Caco-2 (cell line): ENCODE data around the gene ASF1B. TPM values are rescaled to one million over a fixed set of nuclear protein-coding genes. Genes with fewer than 3 reads are reported as not detected.

Experiments
- BruUV-seq: library from RNA; stranded (reverse); fragments of 400-500 nt; replicated peaks from 2 replicates; lab custom pipeline; 2021; lab: Mats Ljungman, UMichigan
- CTCF ChIA-PET: fragments of 300-600 bp; sonication (Branson Sonifier 250); formaldehyde crosslinking; loops from one replicate; lab custom pipeline; 2022; ENCODE audit warnings: antibody characterized with exemption; lab: Charles Lee
- POLR2A ChIA-PET: fragments of 300-600 bp; sonication (Branson Sonifier 250); formaldehyde crosslinking; loops from one replicate; lab custom pipeline; 2022; ENCODE audit warnings: antibody characterized with exemption; lab: Charles Lee
- DNase-seq, 2 experiments: peaks; one replicate each; pipeline versions ENCODE4 v3.0.0 to v3.0.0-alpha.2; 2020 to 2022
- H3K27me3 ChIP-seq: replicated peaks from 2 replicates; pipeline ENCODE4 v1.6.0; 2011; ENCODE audit warnings: low read length; ENCODE audit not compliant: control insufficient read depth, insufficient read depth
- H3K36me3 ChIP-seq: 2 replicates; pipeline ENCODE4 v1.5.1; 2011; ENCODE audit warnings: low read length; ENCODE audit not compliant: control insufficient read depth, insufficient read depth
- H3K4me1 ChIP-seq: fragments of 250-450 bp; sonication (Bioruptor Pico); 2 replicates; pipeline ENCODE4 v1.5.1; 2020; ENCODE audit warnings: mild to moderate bottlenecking
- H3K4me3 ChIP-seq: 2 replicates; pipeline ENCODE4 v1.5.1; 2011; ENCODE audit warnings: low read depth, mild to moderate bottlenecking, control low read depth, low read length
- H3K9me3 ChIP-seq: fragments of 250-450 bp; sonication (Bioruptor Pico); 2 replicates; pipeline ENCODE4 v1.5.1; 2020; ENCODE audit warnings: mild to moderate bottlenecking, moderate library complexity
- H3K27ac Mint-ChIP-seq: one replicate; pipeline ENCODE4 v1.8.0; 2022; ENCODE audit warnings: mixed read lengths; ENCODE audit not compliant: unreplicated experiment
- H3K27me3 Mint-ChIP-seq: one replicate; pipeline ENCODE4 v1.8.0; 2022; ENCODE audit warnings: mixed read lengths; ENCODE audit not compliant: insufficient read depth, unreplicated experiment
- H3K36me3 Mint-ChIP-seq: one replicate; pipeline ENCODE4 v1.8.0; 2022; ENCODE audit warnings: mild to moderate bottlenecking, mixed read lengths; ENCODE audit not compliant: insufficient read depth, unreplicated experiment
- H3K4me1 Mint-ChIP-seq: one replicate; pipeline ENCODE4 v1.8.0; 2022; ENCODE audit warnings: low read depth, mixed read lengths; ENCODE audit not compliant: unreplicated experiment
- H3K4me3 Mint-ChIP-seq: one replicate; pipeline ENCODE4 v1.8.0; 2022; ENCODE audit warnings: mild to moderate bottlenecking, moderate library complexity, mixed read lengths; ENCODE audit not compliant: unreplicated experiment
- H3K9me3 Mint-ChIP-seq: one replicate; pipeline ENCODE4 v1.8.0; 2022; ENCODE audit warnings: mixed read lengths; ENCODE audit not compliant: unreplicated experiment
- CTCF ChIP-seq, 2 experiments: fragments of 200-600 bp in 1 of 2; IDR thresholded peaks; 1 replicate in 1 of 2; 2 replicates in 1 of 2; pipeline versions ENCODE4 v1.5.1 to v1.8.0; 2011 to 2022; ENCODE audit warnings: antibody characterized with exemption in 1 of 2, control low read depth in 1 of 2, inconsistent platforms in 1 of 2, low read depth in 1 of 2, low read length in 1 of 2, mild to moderate bottlenecking in 1 of 2, moderate library complexity in 1 of 2; ENCODE audit not compliant: insufficient read depth in 1 of 2, severe bottlenecking in 1 of 2, unreplicated experiment in 1 of 2
- intact Hi-C: fragments of 100-400 bp; cut with micrococcal nuclease; formaldehyde crosslinking; loops from one replicate; pipeline ENCODE4 v1.10.0; 2022; ENCODE audit not compliant: unreplicated experiment
- total RNA-seq: library from RNA; stranded (reverse); gene quantifications from 2 replicates; pipeline ENCODE4 v1.2.3, GENCODE V29; 2022

The ASF1B gene
- total RNA-seq, 1 experiment from 2014 or later = 40.2 TPM

DNA sequence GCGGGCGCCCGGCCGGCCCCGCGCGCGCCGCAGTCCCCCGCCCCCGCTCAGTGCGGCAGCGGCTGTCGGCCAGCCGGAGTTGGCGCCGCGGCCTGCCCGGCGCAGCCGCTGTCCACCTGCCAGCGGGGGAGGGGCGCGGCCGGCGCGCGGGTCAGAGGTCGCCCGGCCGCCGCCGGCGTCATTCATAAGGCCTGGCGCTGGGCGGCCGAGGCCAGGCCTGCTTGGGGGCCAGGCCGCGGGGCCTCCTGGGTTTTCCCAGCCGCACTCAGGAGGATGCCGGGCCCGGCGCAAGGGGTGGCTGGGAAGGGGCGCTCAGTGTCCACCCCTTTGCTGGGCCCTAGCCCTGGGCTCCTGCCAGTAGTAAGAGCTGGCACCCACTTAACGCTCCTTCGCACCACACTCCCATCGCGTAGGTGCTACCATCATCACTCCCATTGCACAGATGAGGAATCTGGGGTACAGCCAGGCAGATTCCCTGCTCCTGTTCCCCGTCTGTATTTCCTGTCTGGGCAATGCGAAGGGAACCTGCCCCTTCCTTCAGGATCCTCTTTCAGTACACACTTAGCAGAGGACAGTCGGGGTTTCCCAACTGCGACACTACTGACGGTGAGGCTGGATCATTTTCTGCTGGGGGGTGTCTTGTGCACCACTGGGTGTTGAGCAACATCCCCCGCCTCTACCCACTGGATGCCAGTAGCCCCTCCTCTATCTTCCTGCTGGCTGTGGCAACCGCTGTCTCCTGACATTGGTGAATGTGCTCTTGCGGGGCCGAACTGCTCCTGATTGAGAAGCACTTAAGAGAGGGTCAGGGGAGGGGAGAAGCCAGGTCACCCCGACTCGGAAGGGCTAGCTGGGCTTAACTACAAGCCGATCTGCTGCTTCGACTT, 18.0 kb downstream of the ASF1B start:
- POLR2A ChIA-PET = interaction anchor here (1.1 kb wide), 1 partner anchor 18 kb away, joined by 10 read pairs; the partner anchor contains the start of gene ASF1B

DNA sequence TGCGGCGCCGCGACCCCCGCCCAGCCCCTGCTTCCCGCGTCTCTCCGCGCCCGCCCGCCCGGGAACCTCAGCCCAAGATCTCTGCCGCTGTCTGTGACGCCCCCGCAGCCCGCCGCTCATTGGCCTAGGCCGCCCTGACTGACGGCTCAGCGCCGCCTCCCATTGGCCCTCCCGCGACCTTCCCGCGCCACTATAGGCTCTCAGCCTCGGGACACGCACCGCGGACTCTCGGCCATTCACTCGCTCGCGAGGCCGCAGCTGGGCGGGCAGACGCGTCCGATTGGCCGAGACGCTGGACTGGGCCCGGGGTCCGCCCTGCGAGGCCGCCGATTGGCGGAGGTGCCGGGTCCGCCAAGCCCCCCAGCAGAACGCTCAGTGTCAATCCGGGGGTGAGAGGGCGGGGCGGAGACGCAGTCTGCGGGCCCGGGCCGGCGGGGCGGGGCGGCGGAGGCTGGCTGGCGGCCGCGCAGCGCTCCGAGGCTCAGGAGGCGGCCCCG, 18.7 kb downstream of the ASF1B start, which contains the start of gene PRKACA:
TSS of gene PRKACA (minus strand) at position 95 of the 497 bp plus-strand sequence. CDS start 215 bp downstream, outside the sequence.
- peaks cover 45% of the 10 kb centered on the region for H3K36me3 Mint-ChIP-seq
- peak within 1 kb of the TSS; percentile 90 for H3K4me3 Mint-ChIP-seq
- ChIA-PET CTCF (interaction anchor here (0.6 to 1.0 kb wide), 2 partner anchors 19 to 273 kb away, joined by 6 to 9 read pairs; partner anchors contain the start of gene ASF1B), POLR2A (interaction anchor here (0.9 to 1.1 kb wide), 2 partner anchors 19 to 322 kb away, joined by 4 to 10 read pairs; partner anchors contain the start of genes ASF1B and ZSWIM4)
- no TSS peak for BruUV-seq
- Histone ChIP-seq H3K27me3 (no peaks in the 10 kb centered on the region), H3K9me3 (no peaks in the 10 kb centered on the region), H3K36me3 (no peaks in the 10 kb centered on the region), H3K4me1 (peaks cover 13% of the 10 kb centered on the region), H3K4me3 (peak within 1 kb of the TSS; percentile 79)
- intact Hi-C loops = loop anchor here (2.0 to 5.0 kb wide), 2 partner anchors 19 to 35 kb away; partner anchors contain the start of gene ASF1B
- peak within 1 kb of the TSS; percentile 85 for H3K27ac Mint-ChIP-seq
- no peak for TF ChIP-seq CTCF (IDR thresholded peaks at IDR 0.05; ENCODE audit: insufficient read depth in 1 of 2, low read depth in 1 of 2, low read length in 1 of 2, severe bottlenecking in 1 of 2, unreplicated experiment in 1 of 2)
- no peaks in the 10 kb centered on the region for H3K27me3 Mint-ChIP-seq
- H3K4me1 Mint-ChIP-seq = peaks cover 8% of the 10 kb centered on the region
- DNase-seq = peak; percentile 98 to 99
- H3K9me3 Mint-ChIP-seq = no peaks in the 10 kb centered on the region

More for the DNA sequence above, 18.0 kb downstream of the ASF1B start:
- Histone ChIP-seq H3K9me3 (no peaks in the 10 kb centered on the region), H3K36me3 (no peaks in the 10 kb centered on the region), H3K27me3 (no peaks in the 10 kb centered on the region), H3K4me3 (peak overlapping the region; percentile 44), H3K4me1 (peaks cover 13% of the 10 kb centered on the region)
- Mint-ChIP-seq H3K36me3 (peaks cover 45% of the 10 kb centered on the region), H3K4me3 (peak overlapping the region; percentile 83), H3K27me3 (no peaks in the 10 kb centered on the region), H3K9me3 (no peaks in the 10 kb centered on the region), H3K27ac (peak overlapping the region; percentile 85), H3K4me1 (peaks cover 8% of the 10 kb centered on the region)
- DNase-seq = no peak
- intact Hi-C loops = loop anchor here (2.0 to 5.0 kb wide), 2 partner anchors 18 to 36 kb away; partner anchors contain the start of gene ASF1B
- CTCF ChIA-PET = interaction anchor here (1.0 kb wide), 1 partner anchor 18 kb away, joined by 6 read pairs; the partner anchor contains the start of gene ASF1B
- BruUV-seq = TSS peak; percentile 64
- TF ChIP-seq CTCF (IDR thresholded peaks at IDR 0.05; ENCODE audit: insufficient read depth in 1 of 2, low read depth in 1 of 2, low read length in 1 of 2, severe bottlenecking in 1 of 2, unreplicated experiment in 1 of 2) = no peak
